SU-DHL-6 (cell line): ENCODE results near the gene EML4.

Source experiments
- EZH2phosphoT487 ChIP-seq: fragments of 200-600 bp; sonication (generic), shearing (Covaris generic); conservative IDR thresholded peaks from 2 replicates; pipeline ENCODE4 v1.6.1; 2018; ENCODE audit warnings: mild to moderate bottlenecking, antibody characterized with exemption, low read length, moderate library complexity, mixed read lengths
- TF ChIP-seq, protein P1 (sequence below): fragments of 200-600 bp; sonication (generic); IDR thresholded peaks from one replicate; pipeline ENCODE4 v1.5.1; 2017; ENCODE audit warnings: antibody characterized with exemption, mild to moderate bottlenecking, low read length, moderate library complexity; ENCODE audit not compliant: insufficient read depth, poor library complexity, severe bottlenecking

DNA sequence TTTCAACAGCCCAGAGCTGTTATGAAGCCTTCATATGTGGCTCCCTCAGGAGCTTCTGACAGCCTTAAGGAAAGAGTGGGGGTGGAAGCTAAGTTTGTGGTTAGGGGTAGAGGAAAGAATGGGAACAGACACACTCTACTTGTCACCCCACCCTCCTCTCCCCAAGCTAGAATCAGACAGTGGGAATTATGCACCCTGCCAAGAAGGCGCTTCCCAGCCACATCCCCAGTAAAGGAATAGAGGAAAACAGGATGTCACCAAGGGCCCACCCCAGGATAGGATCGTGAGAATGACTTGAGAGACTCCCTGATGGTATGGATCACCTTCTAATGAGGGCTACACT is 32.4 kb upstream of the EML4 start:
- TF ChIP-seq, protein P1, sequence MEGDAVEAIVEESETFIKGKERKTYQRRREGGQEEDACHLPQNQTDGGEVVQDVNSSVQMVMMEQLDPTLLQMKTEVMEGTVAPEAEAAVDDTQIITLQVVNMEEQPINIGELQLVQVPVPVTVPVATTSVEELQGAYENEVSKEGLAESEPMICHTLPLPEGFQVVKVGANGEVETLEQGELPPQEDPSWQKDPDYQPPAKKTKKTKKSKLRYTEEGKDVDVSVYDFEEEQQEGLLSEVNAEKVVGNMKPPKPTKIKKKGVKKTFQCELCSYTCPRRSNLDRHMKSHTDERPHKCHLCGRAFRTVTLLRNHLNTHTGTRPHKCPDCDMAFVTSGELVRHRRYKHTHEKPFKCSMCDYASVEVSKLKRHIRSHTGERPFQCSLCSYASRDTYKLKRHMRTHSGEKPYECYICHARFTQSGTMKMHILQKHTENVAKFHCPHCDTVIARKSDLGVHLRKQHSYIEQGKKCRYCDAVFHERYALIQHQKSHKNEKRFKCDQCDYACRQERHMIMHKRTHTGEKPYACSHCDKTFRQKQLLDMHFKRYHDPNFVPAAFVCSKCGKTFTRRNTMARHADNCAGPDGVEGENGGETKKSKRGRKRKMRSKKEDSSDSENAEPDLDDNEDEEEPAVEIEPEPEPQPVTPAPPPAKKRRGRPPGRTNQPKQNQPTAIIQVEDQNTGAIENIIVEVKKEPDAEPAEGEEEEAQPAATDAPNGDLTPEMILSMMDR: no peak
- TF ChIP-seq EZH2phosphoT487: no peak
